ENCODE results near the gene MSI2.
A peak's percentile ranks its signal among the peaks of the same experiment; 100 is the strongest.
"Not testable (repeated sequence)": the region's sequence is repeated elsewhere in the genome, so short reads cannot be mapped to it uniquely, and the experiment has no call there.

The MSI2 gene

DNA sequence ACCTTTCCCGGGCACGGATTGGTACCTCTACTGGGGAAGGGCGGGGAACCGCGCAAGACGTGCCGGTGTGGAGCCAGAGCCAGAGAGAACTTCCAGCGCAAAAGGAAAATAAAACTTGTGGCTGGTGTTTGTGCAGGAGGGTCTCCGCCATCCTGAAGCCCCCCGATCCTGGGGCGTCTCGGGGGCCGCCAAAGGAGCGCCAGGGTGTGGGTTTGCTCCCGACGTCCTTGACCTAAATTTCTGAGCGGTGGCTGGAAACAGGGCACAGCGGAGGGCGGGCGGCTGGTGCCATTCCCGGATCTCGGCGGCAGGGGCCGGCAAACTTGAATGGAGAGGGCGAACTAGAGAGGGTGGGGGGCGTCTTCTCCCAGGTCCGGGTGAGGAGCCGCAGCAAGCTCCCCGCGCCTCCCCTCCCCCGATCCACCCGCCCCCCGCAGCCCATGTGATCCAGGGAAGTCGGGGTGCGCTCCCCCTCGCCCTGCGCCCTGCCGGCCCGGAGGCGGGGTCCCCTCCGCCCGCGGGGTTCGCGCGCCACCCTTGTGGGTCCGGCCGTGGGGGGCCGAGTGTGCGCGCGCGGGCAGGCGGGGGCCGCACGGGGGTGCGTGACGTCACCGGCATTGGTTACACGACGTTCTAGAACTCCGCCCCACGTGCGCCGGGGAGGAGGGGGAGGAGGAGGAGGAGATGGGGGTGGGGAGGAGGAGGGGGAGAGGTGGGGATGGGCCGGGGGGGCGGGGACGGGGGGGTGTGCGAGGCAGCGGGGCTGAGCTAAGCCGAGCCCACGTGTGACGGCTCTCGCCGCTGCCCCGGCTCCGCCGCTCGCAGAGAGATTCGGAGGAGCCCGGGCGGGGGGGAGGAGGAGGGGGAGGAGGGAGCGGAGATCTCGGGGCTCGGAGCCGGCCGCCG lies at the start of gene MSI2:
TSS of gene MSI2 (plus strand) at position 748 of the 906 bp plus-strand sequence. CDS start 220 bp downstream, outside the sequence.
- peak; percentile 80 for DNase-seq (ENCODE audit: low spot score)

DNA sequence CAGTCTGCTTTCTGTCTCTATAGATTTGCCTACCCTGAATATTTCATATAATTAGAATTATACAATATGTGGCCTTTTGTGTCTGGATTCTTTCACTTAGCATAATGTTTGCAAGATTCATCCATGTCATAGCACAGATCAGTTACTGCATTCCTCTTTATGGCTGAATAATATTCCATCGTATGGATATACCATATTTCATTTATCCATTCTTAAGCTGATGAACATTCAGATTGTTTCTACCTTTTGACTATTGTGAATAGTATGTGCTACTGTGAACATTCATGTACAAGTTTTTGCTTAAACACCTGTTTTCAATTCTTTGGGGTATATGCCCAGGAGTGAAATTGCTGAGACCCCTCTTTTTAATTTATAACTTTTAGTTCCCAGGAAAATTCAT lies 49.4 kb upstream of the MSI2 start:
- DNase-seq (ENCODE audit: low spot score), result no peak

DNA sequence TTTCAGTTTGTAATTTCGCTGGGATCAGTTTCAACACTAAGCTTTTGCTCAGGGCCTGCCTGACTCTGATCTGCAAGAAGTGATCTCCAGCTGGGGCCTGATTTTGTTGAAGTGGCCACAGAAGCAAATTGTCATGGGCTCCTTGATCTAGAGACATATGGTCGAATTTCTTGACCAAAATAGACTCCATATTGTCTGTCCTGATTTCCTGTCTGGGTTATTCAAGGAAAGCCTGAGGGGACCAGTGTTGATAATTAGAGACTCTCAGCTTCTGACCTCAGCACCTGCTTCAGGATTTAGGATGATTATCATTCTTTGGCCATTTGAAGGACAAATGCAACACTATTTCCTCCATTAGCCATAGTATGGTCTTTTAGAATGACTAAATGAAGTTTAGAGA lies 48.9 kb upstream of the MSI2 start:
- no peak for DNase-seq (ENCODE audit: low spot score)

DNA sequence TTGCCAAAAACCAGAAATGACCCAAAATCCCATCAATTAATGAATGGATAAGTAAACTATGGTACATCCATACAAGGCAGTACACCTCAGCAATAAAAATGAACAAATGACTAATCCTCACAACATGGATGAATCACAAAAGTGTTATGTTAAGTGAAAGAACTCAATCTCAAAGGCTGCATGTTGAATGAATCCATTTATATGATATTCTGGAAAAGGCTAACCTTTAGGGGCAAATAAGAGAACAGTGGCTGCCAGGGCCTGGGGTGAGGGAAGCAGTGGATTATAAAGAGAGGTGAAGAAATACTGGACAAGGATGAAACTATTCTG lies 46.1 kb upstream of the MSI2 start:
- DNase-seq (ENCODE audit: low spot score), result peak; percentile 81

DNA sequence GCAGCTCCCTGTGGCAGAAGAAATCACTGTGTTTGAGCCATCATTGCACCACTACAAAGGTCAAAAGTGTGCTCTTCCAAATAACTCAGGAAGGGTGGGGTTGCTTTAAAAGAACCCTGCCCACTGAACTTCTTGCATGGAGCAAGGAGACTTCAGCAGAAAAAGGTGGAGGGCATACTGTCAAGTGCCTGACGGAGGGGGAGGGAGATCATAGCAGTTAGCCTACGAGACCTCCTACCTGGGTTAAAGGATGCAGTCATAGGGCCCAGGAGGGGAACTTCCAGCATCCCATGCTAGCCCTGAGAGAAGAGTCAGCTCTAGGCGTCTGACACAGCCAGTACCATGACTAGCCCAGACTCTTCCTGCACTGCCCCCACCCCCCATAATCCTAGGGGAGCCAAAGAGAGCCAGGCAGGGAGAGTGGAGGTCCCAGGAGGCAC lies 45.3 kb upstream of the MSI2 start:
- peak; percentile 66 for DNase-seq (ENCODE audit: low spot score)

DNA sequence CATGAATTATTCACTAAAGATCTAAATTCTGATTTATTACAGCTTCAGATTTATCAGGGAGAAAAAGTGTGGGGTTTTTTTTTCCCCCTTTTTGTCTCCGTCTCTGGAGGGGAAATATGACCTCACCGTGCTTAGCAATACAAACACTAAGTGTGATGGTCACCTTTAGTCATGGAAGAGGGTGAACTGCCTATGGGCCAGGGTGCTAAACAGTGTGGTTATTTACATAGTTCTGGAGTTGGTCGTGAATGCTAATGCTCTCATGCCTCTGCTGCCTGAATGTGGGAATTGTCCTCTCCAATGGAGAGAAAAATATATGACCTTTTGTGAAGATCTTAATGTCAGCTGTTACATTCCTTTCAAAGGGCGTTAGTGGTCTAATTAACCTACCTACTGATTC lies 44.8 kb upstream of the MSI2 start:
- DNase-seq (ENCODE audit: low spot score), result peak; percentile 88

DNA sequence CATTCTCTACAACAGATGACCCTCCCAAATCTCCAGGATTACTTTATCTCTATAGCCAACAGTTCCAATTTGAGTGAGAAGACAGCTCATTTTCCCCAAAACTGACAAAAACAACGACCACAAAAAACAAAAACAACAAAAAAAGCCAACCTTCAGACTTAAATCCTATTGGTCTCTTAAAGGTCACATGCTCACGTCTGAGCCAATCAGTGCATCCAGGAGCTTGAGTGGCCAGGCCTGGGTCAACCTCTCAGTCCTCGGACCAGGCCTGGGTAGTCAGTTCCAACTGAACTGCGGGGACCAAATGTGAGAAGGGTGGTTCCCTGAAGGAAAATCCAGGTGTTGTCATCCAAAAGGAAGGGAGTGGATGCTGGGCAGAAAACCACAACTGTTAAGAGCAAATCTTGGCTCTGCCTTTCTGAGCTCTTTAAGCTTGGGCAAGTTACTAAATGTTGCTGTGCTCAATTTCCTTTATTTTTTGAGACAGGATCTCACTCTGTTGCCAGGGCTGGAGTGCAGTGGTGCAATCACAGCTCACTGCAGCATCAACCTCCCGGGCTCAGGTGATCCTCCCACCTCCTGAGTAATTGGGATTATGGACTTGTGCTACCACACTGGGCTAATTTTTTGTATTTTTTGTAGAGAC lies 43.0 kb upstream of the MSI2 start:
- no peak for DNase-seq (ENCODE audit: low spot score)

DNA sequence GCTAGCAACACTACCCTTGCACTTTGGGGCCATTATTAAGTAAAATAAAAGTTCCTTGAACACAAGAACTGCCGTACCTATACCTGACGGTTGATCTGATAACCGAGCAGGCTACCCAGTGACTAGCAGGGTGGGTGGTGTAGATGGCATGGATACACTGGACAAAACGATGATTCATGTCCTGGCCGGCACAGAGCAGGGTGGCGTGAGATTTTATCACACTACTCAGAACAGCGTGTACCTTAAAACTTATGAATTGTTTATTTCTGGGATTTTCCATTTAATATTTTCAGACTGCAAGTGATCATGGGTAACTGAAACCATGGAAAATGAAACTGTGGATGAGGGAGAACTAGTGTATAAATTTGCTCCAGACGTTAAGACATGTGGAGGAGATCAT lies 41.0 kb upstream of the MSI2 start:
- peak; percentile 25 for DNase-seq (ENCODE audit: low spot score)

DNA sequence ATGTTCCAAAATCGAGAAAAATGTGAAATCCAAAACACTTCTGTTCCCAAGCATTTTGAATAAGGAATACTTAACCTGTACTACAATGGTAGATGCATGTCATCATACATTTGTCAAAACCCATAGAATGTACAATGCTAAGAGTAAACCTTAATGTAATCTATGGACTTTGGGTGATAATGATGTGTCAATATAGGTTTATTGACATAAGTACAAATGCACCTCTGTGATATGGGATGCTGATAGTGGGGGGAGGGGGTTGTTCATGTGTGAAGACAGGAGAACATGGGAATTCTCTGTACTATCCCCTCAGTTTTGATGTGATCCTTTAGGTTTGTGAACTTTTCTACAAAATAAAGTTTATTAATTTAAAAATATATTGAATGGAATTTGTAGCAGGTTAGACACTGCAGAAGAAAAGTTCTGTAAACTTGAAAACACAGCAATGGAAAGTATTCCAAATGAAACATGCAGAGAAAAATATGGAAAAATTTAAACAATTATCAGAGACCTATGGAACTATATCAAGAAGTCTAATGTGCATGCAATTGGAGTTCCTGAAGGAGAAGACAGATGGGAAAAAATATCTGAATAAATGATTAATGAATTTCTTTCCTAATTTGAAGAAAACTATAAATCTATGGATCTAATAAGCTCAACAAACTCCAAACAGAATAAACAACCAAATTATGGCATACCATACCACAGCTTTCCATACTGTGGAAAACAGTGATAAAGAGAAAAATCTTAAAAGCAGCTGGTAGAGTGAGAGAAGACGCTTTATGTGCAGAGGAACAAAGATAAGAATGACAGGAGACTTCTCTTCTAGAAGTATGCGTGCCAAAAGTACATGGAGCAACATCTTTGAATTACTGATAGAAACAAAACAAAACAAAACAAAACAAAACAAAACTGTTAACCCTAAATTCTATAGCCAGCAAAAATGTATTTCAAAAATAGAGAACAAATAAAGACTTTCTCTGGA lies 34.7 kb upstream of the MSI2 start:
- DNase-seq (ENCODE audit: low spot score), result no peak

DNA sequence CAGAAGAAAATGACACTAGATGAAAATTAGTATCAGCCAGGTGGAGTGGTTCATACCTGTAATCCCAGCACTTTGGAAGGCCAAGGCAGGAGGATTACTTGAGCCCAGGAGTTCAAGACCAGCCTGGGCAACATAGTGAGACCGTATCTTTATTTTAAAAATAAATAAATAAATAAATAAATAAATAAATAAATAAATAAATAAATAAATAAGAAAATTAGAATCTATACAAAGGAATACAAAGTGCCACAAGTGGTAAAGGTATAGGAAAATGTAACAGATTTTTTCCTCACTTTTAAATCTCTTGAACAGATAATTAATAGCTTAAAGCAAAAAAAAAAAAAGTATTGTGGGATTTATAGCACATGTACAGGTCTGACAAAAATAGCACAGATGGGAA lies 33.9 kb upstream of the MSI2 start:
- not testable (repeated sequence) for DNase-seq (ENCODE audit: low spot score)

DNA sequence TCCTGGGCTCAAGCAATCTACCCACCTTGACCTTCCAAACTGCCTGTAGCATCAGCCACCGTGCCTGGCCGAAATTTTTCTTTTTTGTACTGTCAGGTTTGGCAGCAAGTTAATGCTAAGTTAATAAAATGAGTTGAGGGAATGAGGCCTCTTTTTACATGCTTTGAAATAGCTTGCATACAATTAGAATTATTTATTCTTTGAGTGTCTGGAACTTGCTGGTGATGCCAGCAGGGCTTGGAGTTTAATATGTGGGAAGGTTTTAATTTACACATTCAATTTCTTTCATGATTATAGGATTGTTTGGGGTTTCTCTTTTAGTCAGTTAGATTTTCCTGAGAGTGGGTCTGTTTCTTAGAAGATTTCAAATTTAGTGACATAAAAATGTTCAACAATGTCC lies 31.2 kb upstream of the MSI2 start:
- no peak for DNase-seq (ENCODE audit: low spot score)

DNA sequence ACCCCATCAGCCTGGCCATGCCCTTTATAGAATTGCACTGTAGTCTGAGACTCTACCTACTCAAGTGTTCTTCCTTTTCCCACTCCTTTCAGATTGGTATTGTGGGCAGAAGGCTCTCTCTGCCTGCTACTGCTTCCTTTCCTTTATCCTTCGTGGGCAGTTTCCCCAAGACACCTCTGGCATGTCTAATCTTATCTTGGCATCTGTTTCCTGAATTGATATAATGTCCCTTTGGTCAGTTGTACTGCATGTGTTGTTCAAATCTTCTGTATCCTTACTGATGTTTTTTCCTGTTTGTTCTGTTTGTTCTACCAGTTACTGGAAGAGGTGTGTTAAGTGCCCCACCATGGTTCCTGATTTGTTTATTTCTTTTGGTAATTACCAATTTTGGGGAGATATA lies 29.5 kb upstream of the MSI2 start:
- no peak for DNase-seq (ENCODE audit: low spot score)

DNA sequence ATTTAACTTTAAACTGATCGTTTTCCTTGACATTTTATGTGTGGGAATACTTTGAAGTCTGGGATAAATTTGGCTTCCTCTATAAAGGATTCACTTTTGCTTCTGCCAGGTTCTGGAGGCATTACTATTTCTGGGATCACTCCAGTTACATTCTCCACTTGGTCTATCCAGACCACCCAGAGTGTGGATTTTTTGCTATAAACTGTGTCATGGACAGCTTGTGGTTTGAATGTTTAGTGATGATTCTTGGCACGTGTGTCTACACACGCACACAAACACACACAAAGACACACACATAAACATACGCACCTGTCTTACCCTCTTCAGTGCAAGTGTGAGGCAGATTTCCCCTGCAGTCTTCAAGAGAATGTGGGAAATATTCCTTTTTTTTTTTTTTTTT lies 27.4 kb upstream of the MSI2 start:
- DNase-seq (ENCODE audit: low spot score), result no peak

DNA sequence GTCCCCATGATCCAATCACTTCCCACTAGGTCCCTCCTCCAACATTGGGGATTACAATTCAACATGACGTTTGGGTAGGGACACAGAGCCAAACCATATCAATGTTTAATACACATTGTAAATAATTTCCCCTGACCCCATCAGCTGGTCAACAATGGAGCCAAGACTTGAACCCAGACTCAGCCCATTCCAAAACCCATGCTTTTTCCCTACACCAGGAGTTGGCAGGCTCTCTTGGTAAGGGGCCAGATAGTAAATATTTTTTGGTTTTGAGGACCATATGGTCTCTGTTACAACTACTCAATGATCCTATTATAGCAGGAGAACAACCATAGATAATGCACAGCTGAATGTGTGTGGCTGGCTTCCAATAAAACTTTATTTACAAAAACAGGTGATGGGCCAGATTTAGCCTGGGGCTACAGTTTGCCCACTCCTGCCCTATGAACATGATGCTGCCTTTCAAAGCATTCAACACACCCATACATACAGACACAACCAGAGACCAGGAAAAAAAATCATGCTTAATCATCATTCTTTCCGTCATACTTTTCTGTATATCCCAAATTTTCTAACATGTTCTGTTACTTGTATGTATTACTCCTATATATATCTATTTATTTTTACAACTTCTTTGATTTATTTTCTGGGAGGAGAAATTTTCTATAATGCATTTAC lies 22.1 kb upstream of the MSI2 start:
- DNase-seq (ENCODE audit: low spot score), result no peak

DNA sequence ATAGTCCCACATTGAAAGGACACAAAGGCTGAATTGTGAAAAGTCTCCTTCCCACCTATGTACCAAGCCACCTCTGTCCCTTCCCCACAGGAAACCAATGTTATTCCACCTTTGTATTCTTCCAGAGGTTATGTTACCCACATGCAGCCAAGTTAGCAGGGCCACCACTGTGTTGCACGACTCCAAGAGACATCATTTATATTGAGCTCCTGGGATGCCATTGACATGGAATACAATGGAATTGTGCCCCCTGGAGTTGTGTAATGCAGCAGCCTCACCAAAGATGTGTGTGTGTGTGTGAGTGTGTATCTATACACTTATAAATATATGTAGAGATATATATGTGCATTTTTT lies 21.6 kb upstream of the MSI2 start:
- DNase-seq (ENCODE audit: low spot score), result no peak

DNA sequence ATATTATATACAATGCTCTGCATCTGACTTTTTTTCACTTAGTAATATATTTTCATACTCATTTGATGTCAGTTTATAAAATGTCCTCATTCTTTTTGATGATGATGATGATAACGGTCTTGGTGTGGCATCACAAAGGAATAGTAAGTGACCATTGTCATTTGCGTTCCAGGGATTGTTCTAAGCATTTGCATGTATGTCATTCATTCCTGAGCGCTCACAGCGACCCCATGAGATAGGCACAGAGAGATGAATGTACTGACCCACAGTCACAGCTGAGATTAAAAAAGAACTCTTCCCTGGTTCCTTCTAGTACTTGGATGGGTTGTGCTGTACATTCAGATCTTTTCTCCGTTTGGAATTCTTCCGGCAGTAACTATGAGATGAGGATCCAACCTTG lies 21.2 kb upstream of the MSI2 start:
- no peak for DNase-seq (ENCODE audit: low spot score)

DNA sequence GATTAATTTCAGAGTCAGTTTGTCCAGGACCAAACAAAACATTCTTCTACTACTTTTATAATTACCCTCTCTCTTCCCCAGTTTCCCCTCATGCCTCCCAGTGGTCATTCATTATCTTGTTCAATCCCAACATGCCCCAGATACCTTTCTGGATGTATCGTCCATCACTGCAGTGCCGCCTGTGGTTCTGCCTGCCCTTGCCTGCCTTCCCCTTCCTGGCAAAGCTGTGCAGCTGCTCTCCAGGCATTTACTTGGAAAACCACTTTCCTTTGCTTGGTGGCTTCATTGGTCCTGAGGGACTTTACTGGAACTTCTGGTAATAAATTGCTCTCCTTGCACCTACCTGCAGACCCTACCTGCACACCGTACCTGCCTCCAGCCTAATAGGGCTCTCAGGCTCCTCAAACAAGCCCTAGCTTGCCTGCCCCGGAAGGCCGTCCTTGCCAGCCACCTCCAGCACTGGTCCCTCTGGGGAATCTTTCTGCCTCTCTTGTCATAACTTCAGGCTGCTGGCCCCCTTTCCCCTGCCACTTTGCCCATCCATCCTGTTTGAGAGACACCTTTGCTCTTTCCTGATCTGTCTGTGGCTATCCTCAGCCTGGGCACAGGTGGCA lies 19.5 kb upstream of the MSI2 start:
- DNase-seq (ENCODE audit: low spot score), result no peak

DNA sequence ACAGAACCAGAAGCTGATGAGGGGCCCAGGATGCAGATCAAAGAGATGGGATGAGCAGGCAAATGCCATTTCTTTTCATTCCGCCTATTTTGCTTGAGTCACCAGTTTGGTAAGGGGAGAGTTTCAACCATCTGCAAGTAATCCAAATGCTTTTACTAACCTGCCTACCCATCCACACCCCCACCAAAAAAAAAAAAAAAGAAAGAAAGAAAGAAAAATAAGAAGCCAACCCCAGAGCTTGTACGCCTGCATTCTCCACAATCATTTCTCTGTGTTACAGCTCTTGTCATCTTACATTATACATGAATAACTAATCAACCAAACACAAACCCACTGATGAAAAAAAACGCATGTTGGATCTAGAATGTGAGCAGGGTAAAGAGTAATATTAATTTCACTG lies 15.7 kb upstream of the MSI2 start:
- no peak for DNase-seq (ENCODE audit: low spot score)

DNA sequence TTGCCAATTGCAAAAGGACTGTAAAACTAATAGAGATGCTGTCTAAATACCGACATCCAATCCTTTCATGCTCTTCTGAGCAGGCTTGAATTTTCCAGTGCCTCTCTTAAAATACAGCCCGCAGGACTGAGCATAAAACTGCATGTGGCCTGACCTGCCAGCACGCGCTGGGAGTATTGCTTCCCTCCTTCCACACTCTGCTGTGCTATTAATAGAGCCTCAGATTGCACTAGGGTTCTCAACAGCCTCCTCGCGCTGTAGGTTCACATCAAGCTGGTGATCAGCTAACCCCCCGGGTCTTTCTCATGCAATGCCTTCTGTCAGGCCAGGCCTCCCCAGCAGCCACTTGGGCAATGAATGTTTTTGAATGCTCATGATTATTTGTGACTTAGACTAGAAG lies 14.2 kb upstream of the MSI2 start:
- no peak for DNase-seq (ENCODE audit: low spot score)

DNA sequence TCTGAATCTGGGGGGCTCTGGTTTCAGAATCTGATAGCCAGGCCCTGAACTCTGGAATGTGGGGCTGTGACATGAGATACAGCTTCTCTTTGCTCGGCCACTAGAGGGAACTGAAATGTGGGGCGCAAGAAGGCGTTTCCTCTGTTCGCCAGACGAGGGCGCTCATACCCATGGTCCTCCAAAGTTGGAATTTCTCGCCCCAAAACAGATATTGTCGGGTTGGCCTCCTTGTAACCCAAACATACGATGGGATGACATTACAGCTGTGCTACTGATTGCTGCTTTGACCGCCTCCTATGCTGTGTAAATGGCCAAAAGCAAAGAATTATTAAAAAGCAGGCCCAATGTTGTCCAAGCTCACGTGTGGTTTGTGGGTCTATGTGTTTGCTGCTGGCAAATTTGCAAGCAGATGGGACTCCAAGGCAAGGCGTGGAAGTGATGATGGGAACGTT lies 13.1 kb upstream of the MSI2 start:
- peak; percentile 62 for DNase-seq (ENCODE audit: low spot score)

DNA sequence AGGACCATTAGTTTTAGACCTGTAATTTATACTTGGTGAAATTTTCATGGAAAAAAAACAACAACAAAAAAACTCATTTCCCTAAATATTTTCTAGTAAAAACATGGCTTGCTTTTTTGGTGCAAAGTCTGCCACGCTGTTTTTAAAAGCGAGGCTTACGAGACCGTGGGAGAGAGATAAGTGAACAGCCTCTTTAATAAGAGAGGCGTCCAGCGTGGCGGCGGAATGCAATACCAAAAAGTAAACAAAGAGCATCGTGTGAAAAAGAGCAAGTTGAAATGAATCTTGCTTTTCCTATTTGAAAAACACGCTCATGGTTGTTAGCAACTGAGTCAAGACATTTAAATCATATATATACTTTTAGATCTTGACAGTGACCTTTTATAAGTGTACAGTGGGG lies 10.5 kb upstream of the MSI2 start:
- DNase-seq (ENCODE audit: low spot score), result no peak
